HEK293T (cell line): Measurements from ENCODE around the gene VAT1.

Experiments
- ARNT ChIP-seq: fragments of 450-650 bp; IDR thresholded peaks from 2 replicates; pipeline ENCODE4 v1.6.1; 2017; ENCODE audit warnings: mild to moderate bottlenecking
- BHLHE40 ChIP-seq: fragments of 450-650 bp; IDR thresholded peaks from 2 replicates; pipeline ENCODE4 v1.6.1; 2016; ENCODE audit warnings: mild to moderate bottlenecking, moderate library complexity, borderline replicate concordance
- CTBP1 ChIP-seq: fragments of 450-650 bp; IDR thresholded peaks from 2 replicates; pipeline ENCODE4 v1.6.1; 2016; ENCODE audit warnings: borderline replicate concordance
- ELF4 ChIP-seq: fragments of 450-650 bp; IDR thresholded peaks from 2 replicates; pipeline ENCODE4 v1.6.1; 2017; ENCODE audit warnings: antibody characterized with exemption
- FOXA1 ChIP-seq: fragments of 450-650 bp; IDR thresholded peaks from 2 replicates; pipeline ENCODE4 v1.6.1; 2016; ENCODE audit warnings: mild to moderate bottlenecking
- FOXK2 ChIP-seq: fragments of 450-650 bp; IDR thresholded peaks from 2 replicates; pipeline ENCODE4 v1.6.1; 2016; ENCODE audit warnings: mild to moderate bottlenecking
- PKNOX1 ChIP-seq: fragments of 450-650 bp; IDR thresholded peaks from 2 replicates; pipeline ENCODE4 v1.6.1; 2016
- SP1 ChIP-seq: fragments of 450-650 bp; IDR thresholded peaks from 2 replicates; pipeline ENCODE4 v1.6.1; 2017
- TARDBP ChIP-seq: fragments of 450-650 bp; IDR thresholded peaks from 2 replicates; pipeline ENCODE4 v1.6.1; 2016

DNA sequence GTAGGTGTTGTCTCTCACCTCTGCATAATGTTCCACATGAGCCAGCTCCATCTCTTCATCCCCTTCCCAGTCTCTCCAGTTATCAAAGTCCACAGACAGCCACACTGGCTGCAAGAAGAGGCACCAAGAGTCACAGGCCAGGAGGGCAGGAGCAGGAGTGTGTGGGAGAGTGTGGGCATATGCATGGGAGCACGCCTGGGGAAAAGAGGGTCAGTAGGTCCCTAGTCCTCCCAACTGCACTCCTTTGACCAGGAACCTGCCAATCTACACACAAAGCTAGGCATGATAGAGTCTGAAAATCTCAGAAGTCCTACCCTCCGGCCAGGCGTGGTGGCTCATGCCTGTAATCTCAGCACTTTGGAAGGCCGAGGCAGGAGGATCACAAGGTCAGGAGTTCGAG is 50.6 kb downstream of the VAT1 start:
- no peak for TF ChIP-seq BHLHE40
- no peak for TF ChIP-seq SP1
- TF ChIP-seq TARDBP, result no peak
- TF ChIP-seq FOXK2, result no peak
- TF ChIP-seq PKNOX1, result no peak
- no peak for TF ChIP-seq ELF4
- TF ChIP-seq FOXA1, result no peak
- TF ChIP-seq CTBP1, result no peak
- no peak for TF ChIP-seq ARNT
